ENCODE measurements around the gene ADAP1.

Gene ADAP1

DNA sequence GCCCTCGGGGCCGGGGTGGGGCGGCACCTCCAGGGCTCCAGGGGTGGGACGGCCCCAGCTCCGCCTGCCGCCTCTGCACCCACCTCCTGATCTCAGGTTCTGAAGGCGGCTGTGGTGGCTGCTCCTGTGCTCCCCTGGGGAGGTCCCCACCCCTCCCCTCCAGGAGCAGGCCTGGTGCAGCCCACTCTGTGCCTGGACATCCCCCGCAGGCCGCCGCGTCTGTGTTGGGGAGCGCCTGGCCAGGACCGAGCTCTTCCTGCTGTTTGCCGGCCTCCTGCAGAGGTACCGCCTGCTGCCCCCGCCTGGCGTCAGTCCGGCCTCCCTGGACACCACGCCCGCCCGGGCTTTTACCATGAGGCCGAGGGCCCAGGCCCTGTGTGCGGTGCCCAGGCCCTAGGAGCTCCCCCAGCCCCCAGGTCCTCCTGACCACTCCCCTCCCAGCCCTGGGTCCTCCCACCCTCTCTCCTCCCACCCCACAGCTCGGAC lies 34.0 kb upstream of the ADAP1 start:
- DNase-seq: no peak

DNA sequence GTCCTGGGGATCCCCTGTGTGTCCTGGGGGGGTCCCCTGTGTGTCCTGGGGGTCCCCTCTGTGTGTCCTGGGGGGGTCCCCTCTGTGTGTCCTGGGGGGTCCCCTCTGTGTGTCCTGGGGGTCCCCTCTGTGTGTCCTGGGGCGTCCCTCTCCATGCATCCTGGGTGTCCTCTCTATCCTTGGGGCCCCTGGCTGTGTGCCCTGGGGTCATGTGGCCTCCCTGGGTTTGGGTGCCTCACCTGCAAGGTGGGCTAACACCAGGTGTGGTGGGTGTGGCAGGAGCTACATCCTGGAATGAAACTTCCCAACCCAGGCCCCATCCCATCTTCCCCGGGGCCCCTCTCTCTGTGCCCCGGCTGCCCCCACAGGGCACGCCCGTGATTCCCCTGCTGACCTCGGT lies 33.4 kb upstream of the ADAP1 start:
- DNase-seq: no peak

DNA sequence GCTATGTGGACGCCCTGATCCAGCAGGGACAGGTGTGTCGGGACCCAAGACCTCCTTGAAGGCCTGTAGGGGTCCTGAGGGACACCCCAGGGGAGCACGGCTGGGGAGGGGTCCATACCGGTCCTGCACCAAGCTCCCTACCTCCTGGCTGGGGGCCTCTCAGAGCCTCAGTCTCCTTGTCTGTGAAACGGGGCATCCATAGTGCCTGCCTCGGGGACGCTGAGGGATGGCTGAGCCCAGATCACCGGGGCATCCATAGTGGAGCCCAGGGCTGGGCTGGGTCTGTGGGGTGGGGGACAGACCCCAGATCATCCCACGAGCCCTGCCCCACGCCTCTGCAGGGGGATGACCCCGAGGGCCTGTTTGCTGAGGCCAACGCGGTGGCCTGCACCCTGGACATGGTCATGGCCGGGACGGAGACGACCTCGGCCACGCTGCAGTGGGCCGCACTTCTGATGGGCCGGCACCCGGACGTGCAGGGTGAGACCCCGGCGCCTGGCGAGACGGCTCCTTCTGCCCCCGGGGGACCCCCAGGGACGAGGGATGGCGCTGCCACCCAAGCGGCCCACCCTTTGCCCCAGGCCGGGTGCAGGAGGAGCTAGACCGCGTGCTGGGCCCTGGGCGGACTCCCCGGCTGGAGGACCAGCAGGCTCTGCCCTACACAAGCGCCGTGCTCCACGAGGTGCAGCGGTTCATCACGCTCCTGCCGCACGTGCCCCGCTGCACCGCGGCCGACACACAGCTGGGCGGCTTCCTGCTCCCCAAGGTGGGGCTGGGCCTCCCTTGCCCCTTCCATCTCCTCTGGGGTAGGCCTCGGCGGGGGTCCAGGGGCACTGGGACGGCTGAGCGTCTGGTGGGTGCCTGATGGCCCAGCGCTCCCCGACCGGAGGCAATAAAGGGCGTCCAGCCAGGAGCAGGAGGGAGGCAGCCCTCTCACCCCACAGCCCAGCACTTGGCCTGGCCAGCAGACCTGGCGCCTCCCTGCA lies 32.6 kb upstream of the ADAP1 start:
- no peak for DNase-seq

DNA sequence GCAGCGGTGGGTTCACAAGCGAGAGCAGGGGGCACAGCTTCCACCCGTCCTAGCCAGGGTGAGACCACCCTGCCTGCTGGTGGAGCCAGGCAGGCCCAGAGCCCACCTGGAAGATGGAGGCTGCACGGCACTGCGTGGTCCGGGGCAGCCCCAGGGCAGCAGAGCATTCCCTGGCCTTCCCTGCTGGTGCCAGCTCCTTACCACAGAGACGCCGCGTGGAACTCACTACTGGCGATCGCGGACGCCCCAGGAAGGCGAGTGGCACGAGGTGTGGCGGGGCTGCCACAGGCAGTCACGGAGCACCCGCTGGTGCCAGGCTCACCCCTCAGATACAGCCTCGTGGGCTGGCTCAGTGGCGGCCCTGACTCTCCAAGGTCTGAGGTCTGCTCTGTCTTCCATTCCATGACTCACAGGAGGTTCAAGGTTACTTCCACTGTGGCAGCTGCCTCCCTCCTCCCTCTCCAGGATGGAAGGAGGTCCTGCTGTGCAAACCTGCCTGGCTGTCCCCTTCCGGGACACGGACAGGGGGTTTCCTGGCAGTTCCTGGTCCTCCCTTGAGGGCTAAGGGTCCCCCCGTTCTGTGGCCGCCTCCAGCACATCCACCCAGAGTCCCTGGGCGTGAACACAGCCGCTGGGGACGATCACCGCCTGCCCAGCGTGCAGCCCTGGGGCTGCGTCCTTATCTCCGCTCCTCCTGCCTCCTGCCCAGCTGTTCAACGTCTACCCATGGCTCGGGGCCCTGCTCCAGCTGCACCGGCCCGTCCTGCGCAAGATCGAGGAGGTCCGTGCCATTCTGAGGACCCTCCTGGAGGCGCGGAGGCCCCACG lies 31.6 kb upstream of the ADAP1 start:
- DNase-seq: no peak

DNA sequence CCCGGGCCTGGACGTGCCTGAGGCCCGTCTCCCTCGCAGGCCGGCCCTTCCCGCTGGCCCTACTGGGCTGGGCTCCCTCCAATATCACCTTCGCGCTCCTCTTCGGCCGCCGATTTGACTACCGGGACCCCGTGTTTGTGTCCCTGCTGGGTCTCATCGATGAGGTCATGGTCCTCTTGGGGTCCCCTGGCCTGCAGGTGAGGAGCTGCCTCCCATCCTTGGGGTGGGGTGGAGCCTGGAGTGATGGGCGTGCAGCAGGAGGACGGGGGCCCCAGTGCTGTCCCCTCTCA lies 30.6 kb upstream of the ADAP1 start:
- no peak for DNase-seq

DNA sequence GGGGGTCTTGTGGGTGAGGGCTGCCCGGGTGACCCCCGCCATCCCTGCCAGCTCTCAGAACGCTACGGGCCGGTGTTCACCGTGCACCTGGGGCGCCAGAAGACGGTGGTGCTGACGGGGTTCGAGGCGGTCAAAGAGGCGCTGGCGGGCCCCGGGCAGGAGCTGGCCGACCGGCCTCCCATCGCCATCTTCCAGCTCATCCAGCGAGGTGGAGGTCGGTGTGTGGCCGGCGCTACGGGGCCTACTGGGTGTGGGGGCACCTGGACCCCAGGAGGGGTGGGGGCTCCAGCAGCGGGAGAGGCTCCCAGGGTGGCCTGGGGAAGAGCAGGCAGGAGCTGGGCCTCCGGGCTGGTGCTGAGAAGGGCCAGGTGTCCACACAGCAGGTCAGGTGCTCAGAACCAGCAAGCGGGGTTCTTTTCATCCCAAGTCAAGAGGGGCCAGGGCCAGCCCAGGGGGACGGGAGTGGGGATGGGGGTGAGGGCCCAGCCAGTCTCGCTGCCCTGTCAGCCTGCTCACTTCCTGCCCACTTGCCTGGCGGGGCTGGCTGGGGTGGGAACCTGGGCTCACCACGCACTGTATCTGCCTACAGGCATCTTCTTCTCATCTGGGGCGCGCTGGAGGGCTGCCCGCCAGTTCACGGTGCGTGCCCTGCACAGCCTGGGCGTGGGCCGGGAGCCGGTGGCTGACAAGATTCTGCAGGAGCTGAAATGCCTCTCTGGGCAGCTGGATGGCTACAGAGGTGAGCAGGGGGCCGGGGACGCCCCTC lies 30.1 kb upstream of the ADAP1 start:
- no peak for DNase-seq

DNA sequence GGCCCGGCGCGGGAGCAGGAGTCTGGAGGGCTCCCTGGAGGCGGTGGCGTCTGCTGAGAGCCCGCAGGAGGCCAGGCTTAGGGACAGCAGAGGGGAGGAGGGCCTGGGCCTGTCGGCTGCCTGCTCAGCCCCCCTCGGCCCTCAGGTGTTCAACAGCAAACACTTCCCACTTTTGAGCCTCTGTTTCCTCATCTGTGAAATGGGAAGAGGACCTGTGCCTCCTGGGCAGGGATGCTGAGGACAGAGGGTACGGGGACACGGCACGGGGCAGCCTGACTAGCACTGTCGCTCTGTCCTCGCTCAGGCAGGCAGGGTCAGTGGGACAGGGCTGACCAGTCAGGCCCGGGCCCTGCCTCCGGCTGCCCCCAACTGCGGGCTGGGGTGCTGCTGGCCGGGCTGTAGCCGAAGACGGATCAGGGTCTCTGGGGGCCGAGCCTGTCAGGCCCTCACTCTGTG lies 29.2 kb upstream of the ADAP1 start:
- no peak for DNase-seq

DNA sequence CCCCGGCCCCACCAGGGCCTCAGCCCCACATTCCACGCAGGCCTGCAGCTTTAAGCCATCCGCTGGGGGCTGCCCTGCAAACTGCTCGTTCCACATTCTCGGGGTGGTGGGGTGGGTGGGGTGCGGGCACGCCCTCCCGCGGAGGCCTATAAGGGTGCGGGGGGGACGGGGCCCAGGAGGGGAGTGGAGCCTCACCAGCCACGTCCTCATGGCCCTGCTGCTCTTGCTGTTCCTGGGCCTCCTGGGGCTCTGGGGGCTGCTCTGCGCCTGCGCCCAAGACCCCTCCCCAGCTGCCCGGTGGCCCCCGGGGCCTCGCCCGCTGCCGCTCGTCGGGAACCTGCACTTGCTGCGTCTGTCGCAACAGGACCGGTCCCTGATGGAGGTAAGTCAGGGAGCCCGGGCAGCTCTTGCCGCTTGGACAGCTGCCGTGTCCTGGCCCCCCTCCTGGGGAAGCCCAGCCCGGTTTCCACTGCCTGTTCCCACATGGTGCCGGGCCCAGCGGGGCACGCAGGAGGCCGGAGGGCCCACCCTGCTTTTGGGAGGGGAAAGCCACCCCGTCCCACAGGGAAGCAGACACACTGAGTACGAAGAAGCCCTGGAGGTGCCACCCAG lies 28.6 kb upstream of the ADAP1 start, which contains the start of gene CYP2W1:
CYP2W1 (plus strand) TSS at position 178 of the 612 bp plus-strand sequence; CDS start at position 209, 31 bp downstream.
- DNase-seq: no peak

- DNase-seq: no peak
Observed at GRCh38 chr7:982511-983003, 28.1 kb upstream of the ADAP1 start.

GRCh38 chr7:981793-982510 lies 27.5 kb upstream of the ADAP1 start:
- no peak for DNase-seq

GRCh38 chr7:979886-980571 lies 25.5 kb upstream of the ADAP1 start:
- no peak for DNase-seq

DNA sequence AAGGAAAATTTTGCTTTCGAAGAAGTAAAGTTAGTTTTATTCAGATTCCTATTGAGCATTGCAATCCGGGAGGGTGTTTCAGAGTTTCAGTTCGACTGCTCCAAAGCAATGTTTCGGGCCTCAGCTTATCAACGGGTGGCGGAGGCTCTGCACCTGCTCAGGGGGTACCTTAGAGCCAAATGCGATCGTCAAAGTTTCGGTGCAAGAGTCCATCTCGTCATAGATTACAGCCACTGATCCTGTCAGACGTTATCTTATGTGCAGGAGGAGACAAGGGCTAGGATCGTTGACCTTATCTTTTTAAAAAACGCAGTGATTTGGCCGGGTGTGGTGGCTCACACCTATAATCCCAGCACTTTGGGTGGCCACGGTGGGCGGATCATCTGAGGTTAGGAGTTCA lies 24.7 kb upstream of the ADAP1 start:
- DNase-seq: no peak

GRCh38 chr7:978416-979091 lies 24.1 kb upstream of the ADAP1 start:
- DNase-seq: no peak

DNA sequence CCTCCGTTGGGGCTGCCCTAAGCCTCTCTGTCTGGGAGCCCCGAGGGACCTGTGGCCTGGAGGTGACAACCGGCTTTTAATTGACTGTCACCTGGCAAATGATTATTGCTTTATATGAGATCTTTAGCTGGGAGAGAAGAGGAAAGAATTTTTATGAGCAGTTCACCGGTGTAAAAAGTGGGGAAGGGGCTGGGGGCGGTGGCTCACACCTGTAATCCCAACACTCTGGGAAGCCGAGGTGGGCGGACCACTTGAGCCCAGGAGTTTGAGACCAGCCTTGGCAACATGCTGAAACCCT lies 23.5 kb upstream of the ADAP1 start:
- no peak for DNase-seq

GRCh38 chr7:977326-978048 lies 23.0 kb upstream of the ADAP1 start:
- no peak for DNase-seq

DNA sequence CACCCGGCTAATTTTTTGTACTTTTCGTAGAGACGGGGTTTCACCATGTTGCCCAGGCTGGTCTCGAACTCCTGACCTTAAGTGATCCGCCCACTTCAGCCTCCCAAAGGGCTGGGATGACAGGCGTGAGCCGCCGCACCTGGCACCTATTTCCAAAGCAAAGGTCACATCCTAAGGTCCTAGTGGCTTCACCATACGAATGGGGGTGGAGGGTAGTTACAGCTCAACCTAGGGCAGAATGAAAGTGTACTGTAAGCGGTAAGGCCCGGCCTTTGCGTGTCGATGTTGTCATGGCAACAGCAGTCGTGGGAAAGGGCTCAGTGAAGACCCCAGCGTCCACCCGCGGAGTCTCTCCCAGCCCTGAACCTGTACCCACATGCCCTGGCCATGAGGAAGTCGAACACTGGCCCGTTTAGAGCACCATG lies 22.4 kb upstream of the ADAP1 start:
- DNase-seq: no peak

- DNase-seq: no peak
Observed at GRCh38 chr7:975702-976473, 21.4 kb upstream of the ADAP1 start.

GRCh38 chr7:974820-975681 lies 20.6 kb upstream of the ADAP1 start, which contains the start of gene COX19:
TSS of gene COX19 (minus strand) at chr7:975549. CDS start at chr7:975509, 40 bp downstream.
- DNase-seq: peak; percentile 90
